ENCODE data around the gene ARHGEF12.
"Not testable (repeated sequence)": the region's sequence is repeated elsewhere in the genome, so short reads cannot be mapped to it uniquely, and the experiment has no call there.

ARHGEF12 gene

DNA sequence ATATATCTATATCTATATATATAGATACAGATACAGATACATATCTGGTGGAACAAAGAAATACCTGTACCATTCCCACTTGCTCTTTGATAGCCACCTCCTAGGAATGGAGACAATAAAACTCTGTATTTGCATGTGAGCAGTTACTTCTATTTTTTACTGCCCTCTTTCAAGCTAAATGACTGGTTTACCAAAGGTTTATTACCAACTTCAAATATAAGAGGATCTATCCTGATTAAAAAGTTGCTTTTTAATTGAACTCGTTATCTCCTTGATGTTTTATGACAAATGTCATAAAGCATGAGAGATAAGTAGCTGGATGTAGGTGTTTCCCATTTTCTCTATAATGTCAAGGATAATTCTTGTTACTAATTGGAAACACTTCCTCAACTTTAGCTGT, 153.6 kb downstream of the ARHGEF12 start:
- DNase-seq (ENCODE audit: low read depth, low spot score): no peak
- Histone ChIP-seq H3K4me1 (ENCODE audit: control insufficient read depth, insufficient read depth, low read length) (no peaks in the 10 kb centered on the region), H3K4me3 (ENCODE audit: low read length) (no peak overlapping the region), H3K9me3 (ENCODE audit: control insufficient read depth, insufficient read depth, low read length) (no peaks in the 10 kb centered on the region), H3K36me3 (ENCODE audit: control insufficient read depth, insufficient read depth, low read length) (peaks cover under 1% of the 10 kb centered on the region; the same call in 1 of the 2 replicates), H3K27ac (ENCODE audit: low read length) (no peak overlapping the region), H3K27me3 (ENCODE audit: control insufficient read depth, insufficient read depth, low read length) (no peaks in the 10 kb centered on the region)
- no CpG with 5 or more reads among the region's 1 CpG for WGBS (ENCODE audit: insufficient coverage, insufficient read length)

GRCh38 chr11:120492486-120492885, 156.3 kb downstream of the ARHGEF12 start:
- no peak for DNase-seq (ENCODE audit: low read depth, low spot score)
- Histone ChIP-seq H3K27ac (ENCODE audit: low read length) (no peak overlapping the region), H3K36me3 (ENCODE audit: control insufficient read depth, insufficient read depth, low read length) (no peaks in the 10 kb centered on the region), H3K4me1 (ENCODE audit: control insufficient read depth, insufficient read depth, low read length) (no peaks in the 10 kb centered on the region), H3K27me3 (ENCODE audit: control insufficient read depth, insufficient read depth, low read length) (no peaks in the 10 kb centered on the region), H3K9me3 (ENCODE audit: control insufficient read depth, insufficient read depth, low read length) (no peaks in the 10 kb centered on the region), H3K4me3 (ENCODE audit: low read length) (no peak overlapping the region)
- no CpG with 5 or more reads among the region's 3 CpGs for WGBS (ENCODE audit: insufficient coverage, insufficient read length)

DNA sequence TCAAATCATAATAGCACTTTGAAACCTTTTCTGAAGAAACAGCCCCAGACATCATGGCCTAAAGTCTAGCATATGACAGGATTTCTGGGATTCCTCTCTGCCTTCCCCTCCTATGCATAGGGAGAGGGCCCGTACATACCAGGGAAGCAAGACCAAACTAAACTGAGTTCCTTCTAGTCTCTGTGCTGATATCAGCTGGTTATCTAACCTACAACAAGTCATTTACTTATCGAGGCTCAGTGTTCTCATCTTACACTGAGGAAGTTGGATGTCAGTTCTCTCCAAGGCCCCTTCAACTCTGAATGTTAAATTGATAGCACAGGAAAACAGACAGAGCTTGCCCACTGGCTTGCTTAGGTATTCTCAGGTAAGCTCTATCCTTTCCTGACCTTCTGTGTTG, 158.4 kb downstream of the ARHGEF12 start:
- H3K27me3 ChIP-seq (ENCODE audit: control insufficient read depth, insufficient read depth, low read length): no peaks in the 10 kb centered on the region
- no peak overlapping the region for H3K4me3 ChIP-seq (ENCODE audit: low read length)
- H3K27ac ChIP-seq (ENCODE audit: low read length): no peak overlapping the region
- no peaks in the 10 kb centered on the region for H3K4me1 ChIP-seq (ENCODE audit: control insufficient read depth, insufficient read depth, low read length)
- no peaks in the 10 kb centered on the region for H3K36me3 ChIP-seq (ENCODE audit: control insufficient read depth, insufficient read depth, low read length)
- H3K9me3 ChIP-seq (ENCODE audit: control insufficient read depth, insufficient read depth, low read length): no peaks in the 10 kb centered on the region
- WGBS (ENCODE audit: insufficient coverage, insufficient read length): no CpG with 5 or more reads among the region's 2 CpGs
- no peak for DNase-seq (ENCODE audit: low read depth, low spot score)

DNA sequence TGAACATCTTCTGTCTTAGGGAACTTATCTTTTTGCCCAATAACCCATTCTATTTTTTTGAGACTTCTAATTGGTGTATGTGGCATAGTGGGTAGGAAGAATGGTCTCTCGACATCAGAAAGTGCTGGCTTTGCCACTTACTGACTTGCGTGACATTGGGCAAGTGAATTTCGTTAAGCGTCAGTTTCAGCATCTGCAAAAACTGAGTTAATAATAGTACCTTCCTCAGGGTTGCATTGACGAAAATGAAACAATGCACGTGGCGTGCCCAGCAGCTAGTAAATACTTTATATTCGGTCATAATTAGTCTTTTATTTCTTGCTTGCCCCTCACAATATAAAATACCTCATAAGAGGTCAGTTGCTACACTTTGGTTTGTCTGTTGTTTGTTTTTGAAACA, 162.9 kb downstream of the ARHGEF12 start:
- no peak for DNase-seq (ENCODE audit: low read depth, low spot score)
- no CpG with 5 or more reads among the region's 8 CpGs for WGBS (ENCODE audit: insufficient coverage, insufficient read length)
- H3K9me3 ChIP-seq (ENCODE audit: control insufficient read depth, insufficient read depth, low read length): no peaks in the 10 kb centered on the region
- H3K27me3 ChIP-seq (ENCODE audit: control insufficient read depth, insufficient read depth, low read length): no peaks in the 10 kb centered on the region
- H3K4me1 ChIP-seq (ENCODE audit: control insufficient read depth, insufficient read depth, low read length): 0 out of 2 replicates have a peak, but pooled peaks cover 1% of the 10 kb centered on the region
- no peak overlapping the region for H3K4me3 ChIP-seq (ENCODE audit: low read length)
- no peaks in the 10 kb centered on the region for H3K36me3 ChIP-seq (ENCODE audit: control insufficient read depth, insufficient read depth, low read length)
- no peak overlapping the region for H3K27ac ChIP-seq (ENCODE audit: low read length)

- no CpG with 5 or more reads among the region's 5 CpGs for WGBS (ENCODE audit: insufficient coverage, insufficient read length)
- Histone ChIP-seq H3K27ac (ENCODE audit: low read length) (no peak overlapping the region), H3K27me3 (ENCODE audit: control insufficient read depth, insufficient read depth, low read length) (no peaks in the 10 kb centered on the region), H3K36me3 (ENCODE audit: control insufficient read depth, insufficient read depth, low read length) (no peaks in the 10 kb centered on the region), H3K9me3 (ENCODE audit: control insufficient read depth, insufficient read depth, low read length) (no peaks in the 10 kb centered on the region), H3K4me1 (ENCODE audit: control insufficient read depth, insufficient read depth, low read length) (0 out of 2 replicates have a peak, but pooled peaks cover 1% of the 10 kb centered on the region), H3K4me3 (ENCODE audit: low read length) (no peak overlapping the region)
- no peak for DNase-seq (ENCODE audit: low read depth, low spot score)
Measured at GRCh38 chr11:120499859-120500258, 163.6 kb downstream of the ARHGEF12 start.

DNA sequence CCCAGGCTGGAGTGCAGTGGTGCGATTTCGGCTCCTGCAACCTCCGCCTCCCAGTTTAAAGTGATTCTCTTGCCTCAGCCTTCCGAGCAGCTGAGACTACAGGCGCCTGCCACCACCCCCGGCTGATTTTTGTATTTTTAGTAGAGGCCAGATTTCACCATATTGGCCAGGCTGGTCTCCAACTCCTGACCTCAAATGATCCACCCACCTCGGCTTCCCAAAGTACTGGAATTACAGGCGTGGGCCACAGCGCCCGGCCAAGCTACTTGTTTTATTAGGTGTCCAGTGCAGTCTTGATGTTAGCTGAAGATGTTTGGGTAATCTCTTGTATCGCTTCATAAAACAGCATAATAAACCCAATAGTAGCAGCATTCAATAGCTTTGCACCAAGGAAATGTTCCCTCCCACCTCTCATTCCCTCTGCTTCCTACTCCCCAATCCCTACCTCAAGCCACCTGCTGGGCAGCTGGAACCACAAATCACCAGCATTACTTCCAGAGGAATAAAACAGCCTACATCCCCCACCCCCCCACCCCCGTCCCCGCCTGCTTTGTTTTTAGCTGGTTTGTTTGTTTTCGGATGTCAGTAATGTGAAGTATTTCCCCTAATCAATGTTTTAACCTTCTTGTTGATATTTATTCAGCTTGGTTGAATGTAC, 164.3 kb downstream of the ARHGEF12 start:
- WGBS (ENCODE audit: insufficient coverage, insufficient read length): no CpG with 5 or more reads among the region's 14 CpGs
- H3K4me3 ChIP-seq (ENCODE audit: low read length): no peak overlapping the region
- H3K4me1 ChIP-seq (ENCODE audit: control insufficient read depth, insufficient read depth, low read length): 0 out of 2 replicates have a peak, but pooled peaks cover 1% of the 10 kb centered on the region
- DNase-seq (ENCODE audit: low read depth, low spot score): no peak
- no peak overlapping the region for H3K27ac ChIP-seq (ENCODE audit: low read length)
- no peaks in the 10 kb centered on the region for H3K27me3 ChIP-seq (ENCODE audit: control insufficient read depth, insufficient read depth, low read length)
- no peaks in the 10 kb centered on the region for H3K9me3 ChIP-seq (ENCODE audit: control insufficient read depth, insufficient read depth, low read length)
- H3K36me3 ChIP-seq (ENCODE audit: control insufficient read depth, insufficient read depth, low read length): no peaks in the 10 kb centered on the region

DNA sequence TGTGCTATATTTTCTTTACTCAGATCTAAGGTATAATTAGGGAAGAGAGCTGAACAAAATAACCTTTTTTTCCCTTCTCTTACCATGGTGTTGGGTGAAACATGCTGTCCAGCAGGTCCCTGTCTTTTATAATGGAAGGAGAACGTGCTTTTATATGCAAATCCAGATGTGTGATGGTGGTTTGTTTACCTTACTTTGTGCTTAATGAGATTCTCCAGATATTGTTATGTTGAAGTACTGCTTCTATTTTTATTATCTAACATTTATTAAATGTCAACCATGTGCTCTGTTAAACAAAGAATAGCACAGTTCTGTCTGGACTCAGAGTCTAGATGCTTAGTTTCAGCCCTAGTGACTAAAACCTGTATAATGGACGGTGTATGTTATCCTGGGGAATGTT, 165.2 kb downstream of the ARHGEF12 start:
- Histone ChIP-seq H3K27ac (ENCODE audit: low read length) (no peak overlapping the region), H3K27me3 (ENCODE audit: control insufficient read depth, insufficient read depth, low read length) (no peaks in the 10 kb centered on the region), H3K9me3 (ENCODE audit: control insufficient read depth, insufficient read depth, low read length) (no peaks in the 10 kb centered on the region), H3K4me1 (ENCODE audit: control insufficient read depth, insufficient read depth, low read length) (0 out of 2 replicates have a peak, but pooled peaks cover 1% of the 10 kb centered on the region), H3K4me3 (ENCODE audit: low read length) (no peak overlapping the region), H3K36me3 (ENCODE audit: control insufficient read depth, insufficient read depth, low read length) (no peaks in the 10 kb centered on the region)
- no peak for DNase-seq (ENCODE audit: low read depth, low spot score)
- no CpG with 5 or more reads among the region's 2 CpGs for WGBS (ENCODE audit: insufficient coverage, insufficient read length)

DNA sequence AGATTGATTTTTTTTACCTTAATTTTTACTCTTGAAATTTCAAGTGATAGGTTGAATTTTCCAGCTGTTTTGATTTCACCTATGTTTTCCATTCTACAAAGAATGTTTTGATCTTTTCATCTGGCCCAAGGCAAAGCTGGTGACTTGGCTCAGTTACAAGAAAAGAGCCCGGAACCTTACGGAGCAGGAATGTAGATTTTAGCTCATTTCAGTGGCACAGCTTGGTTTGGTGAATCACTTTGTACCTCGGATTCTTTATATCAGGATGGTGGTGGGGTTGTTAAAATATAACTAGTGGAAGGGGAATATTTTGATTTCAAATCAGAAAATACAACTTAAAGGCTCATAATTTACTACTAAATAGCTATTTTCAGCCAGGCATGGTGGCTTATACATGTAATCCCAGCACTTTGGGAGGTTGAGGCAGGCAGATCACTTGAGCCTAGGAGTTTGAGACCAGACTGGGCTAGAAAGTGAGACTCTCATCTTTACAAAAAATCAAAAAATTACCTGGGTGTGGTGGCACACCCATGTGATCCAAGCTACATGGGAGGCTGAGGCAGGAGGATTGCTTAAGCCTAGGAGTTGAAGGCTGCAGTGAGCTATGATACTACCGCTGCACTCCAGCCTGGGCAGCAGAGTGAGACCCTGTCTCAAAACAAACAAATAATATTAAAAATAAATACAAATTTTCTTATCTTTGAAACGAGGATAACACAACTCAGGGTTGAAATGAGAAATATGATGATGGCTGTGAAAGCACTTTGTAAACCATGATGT, 166.0 kb downstream of the ARHGEF12 start:
- H3K9me3 ChIP-seq (ENCODE audit: control insufficient read depth, insufficient read depth, low read length): no peaks in the 10 kb centered on the region
- H3K4me3 ChIP-seq (ENCODE audit: low read length): no peak overlapping the region
- WGBS (ENCODE audit: insufficient coverage, insufficient read length): no CpG with 5 or more reads among the region's 5 CpGs
- no peaks in the 10 kb centered on the region for H3K27me3 ChIP-seq (ENCODE audit: control insufficient read depth, insufficient read depth, low read length)
- no peaks in the 10 kb centered on the region for H3K36me3 ChIP-seq (ENCODE audit: control insufficient read depth, insufficient read depth, low read length)
- DNase-seq (ENCODE audit: low read depth, low spot score): no peak
- 0 out of 2 replicates have a peak, but pooled peaks cover 1% of the 10 kb centered on the region for H3K4me1 ChIP-seq (ENCODE audit: control insufficient read depth, insufficient read depth, low read length)
- H3K27ac ChIP-seq (ENCODE audit: low read length): no peak overlapping the region

- DNase-seq (ENCODE audit: low read depth, low spot score); H3K36me3 ChIP-seq (ENCODE audit: control insufficient read depth, insufficient read depth, low read length); H3K4me3 ChIP-seq (ENCODE audit: low read length); H3K27me3 ChIP-seq (ENCODE audit: control insufficient read depth, insufficient read depth, low read length); H3K27ac ChIP-seq (ENCODE audit: low read length); H3K9me3 ChIP-seq (ENCODE audit: control insufficient read depth, insufficient read depth, low read length); H3K4me1 ChIP-seq (ENCODE audit: control insufficient read depth, insufficient read depth, low read length): not testable (repeated sequence)
- no CpG with 5 or more reads among the region's 3 CpGs for WGBS (ENCODE audit: insufficient coverage, insufficient read length)
Measured at GRCh38 chr11:120503529-120503928, 167.3 kb downstream of the ARHGEF12 start.

DNA sequence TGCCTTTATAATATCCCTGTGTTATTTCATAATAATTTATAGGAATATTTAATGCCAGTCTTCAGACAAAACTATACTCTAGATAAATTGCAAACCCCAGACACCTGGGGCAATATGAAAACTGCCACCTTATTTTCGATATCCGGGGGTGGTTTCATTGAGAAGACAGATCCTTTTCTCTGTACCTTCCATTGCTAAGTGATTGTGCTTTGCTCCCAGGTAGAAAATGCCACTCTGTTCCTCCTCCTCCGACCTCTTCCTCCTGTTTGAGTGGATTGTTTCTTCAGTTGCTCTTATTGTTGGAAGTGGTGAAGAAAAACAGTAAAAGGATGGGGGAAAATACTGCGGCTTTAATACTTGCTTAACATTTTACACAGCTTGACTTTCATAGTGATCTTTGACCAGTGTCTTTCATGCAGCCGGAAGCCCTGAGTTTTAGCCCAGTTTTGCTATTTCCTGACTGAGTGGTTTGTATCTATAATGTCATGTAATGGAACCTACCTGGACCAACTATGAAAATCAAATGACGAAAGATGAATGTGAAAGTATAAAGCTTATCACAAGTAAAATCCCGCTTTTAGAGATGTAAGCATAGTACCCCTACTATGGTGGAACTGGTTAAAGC, 169.7 kb downstream of the ARHGEF12 start:
- Histone ChIP-seq H3K4me3 (ENCODE audit: low read length) (no peak overlapping the region), H3K9me3 (ENCODE audit: control insufficient read depth, insufficient read depth, low read length) (no peaks in the 10 kb centered on the region), H3K27me3 (ENCODE audit: control insufficient read depth, insufficient read depth, low read length) (no peaks in the 10 kb centered on the region), H3K27ac (ENCODE audit: low read length) (no peak overlapping the region), H3K36me3 (ENCODE audit: control insufficient read depth, insufficient read depth, low read length) (no peaks in the 10 kb centered on the region), H3K4me1 (ENCODE audit: control insufficient read depth, insufficient read depth, low read length) (no peaks in the 10 kb centered on the region)
- no peak for DNase-seq (ENCODE audit: low read depth, low spot score)
- no CpG with 5 or more reads among the region's 7 CpGs for WGBS (ENCODE audit: insufficient coverage, insufficient read length)

Measured in iPS DF 6.9 (cell line).